ENCODE results near the gene ANKRD12. TPM values are rescaled to one million over a fixed set of nuclear protein-coding genes. Genes with fewer than 3 reads are reported as not detected.
"Not testable (repeated sequence)": the region's sequence is repeated elsewhere in the genome, so short reads cannot be mapped to it uniquely, and the experiment has no call there.

ANKRD12 gene
- 100 to 1,000 TPM in 1 of 3 donors, 10 to 100 TPM in 2; 46.8 to 108 (median 63.6) TPM for total RNA-seq
- long read RNA-seq, donor 1, partial matches to known transcripts: 11 of 56 reads
- long read RNA-seq, donor 1, other reads (novel, unspliced or antisense): 45 of 56 reads
- long read RNA-seq, donor 2, partial matches to known transcripts: 18 of 48 reads
- long read RNA-seq, donor 2, other reads (novel, unspliced or antisense): 30 of 48 reads

DNA sequence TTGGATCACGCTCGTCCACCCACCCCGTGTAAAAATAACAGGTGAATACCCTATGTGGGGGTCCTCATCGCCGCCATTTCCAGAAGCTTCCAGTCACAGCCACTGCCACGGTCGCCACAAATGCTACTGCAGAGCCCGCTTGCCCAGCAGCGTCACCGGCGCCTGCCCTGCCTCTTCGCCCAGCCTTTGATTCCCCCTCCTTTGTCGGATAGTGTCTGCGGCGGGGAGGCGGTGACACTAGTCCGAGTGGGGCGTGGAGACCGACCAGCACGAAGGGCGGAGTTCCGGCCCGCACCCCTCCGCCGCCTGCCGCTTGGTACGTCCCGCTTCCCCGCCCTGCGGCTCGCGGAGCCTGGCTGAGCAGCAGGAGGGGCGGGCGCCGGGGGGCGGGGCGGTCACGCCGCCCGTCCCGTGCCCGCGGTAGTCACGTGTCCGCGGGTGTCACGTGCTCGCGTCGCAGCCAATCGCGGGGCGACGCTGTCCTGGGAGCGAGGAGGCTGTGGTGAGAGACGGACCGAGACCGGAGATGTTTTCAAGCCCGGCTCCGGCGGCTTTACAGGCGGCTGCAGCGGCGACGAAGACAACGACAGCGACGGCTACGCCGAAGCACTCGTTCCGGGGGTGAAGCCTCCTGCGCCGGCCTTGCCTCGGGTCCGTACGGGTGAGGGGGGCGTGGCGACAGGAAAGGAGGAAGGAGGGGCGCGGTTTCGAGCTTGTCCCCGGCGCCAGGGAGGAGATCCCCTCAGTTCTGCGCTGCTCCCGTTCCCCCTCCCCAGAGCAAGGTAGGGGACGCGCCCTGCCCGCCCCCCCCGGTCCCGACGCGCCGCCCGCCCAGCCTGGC, at the start of gene ANKRD12:
TSS of gene ANKRD12 (plus strand) at position 467 of the 841 bp plus-strand sequence. CDS start 45,652 bp downstream, outside the sequence.
- H3K4me1 ChIP-seq (ENCODE audit: low read depth): peaks cover 45% of the 10 kb centered on the region
- peaks cover 13% of the 10 kb centered on the region for H3K36me3 ChIP-seq (ENCODE audit: low read depth)
- ATAC-seq (peak; percentile 94), DNase-seq (peak; percentile 96 to 99 (median 99))
- peak within 1 kb of the TSS; percentile 64 for H3K4me3 ChIP-seq
- intact Hi-C loops (cut with DNase I, micrococcal nuclease): no loop called here
- TF ChIP-seq, protein P1, sequence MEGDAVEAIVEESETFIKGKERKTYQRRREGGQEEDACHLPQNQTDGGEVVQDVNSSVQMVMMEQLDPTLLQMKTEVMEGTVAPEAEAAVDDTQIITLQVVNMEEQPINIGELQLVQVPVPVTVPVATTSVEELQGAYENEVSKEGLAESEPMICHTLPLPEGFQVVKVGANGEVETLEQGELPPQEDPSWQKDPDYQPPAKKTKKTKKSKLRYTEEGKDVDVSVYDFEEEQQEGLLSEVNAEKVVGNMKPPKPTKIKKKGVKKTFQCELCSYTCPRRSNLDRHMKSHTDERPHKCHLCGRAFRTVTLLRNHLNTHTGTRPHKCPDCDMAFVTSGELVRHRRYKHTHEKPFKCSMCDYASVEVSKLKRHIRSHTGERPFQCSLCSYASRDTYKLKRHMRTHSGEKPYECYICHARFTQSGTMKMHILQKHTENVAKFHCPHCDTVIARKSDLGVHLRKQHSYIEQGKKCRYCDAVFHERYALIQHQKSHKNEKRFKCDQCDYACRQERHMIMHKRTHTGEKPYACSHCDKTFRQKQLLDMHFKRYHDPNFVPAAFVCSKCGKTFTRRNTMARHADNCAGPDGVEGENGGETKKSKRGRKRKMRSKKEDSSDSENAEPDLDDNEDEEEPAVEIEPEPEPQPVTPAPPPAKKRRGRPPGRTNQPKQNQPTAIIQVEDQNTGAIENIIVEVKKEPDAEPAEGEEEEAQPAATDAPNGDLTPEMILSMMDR (IDR thresholded peaks at IDR 0.05): no peak
- no peaks in the 10 kb centered on the region for H3K9me3 ChIP-seq

DNA sequence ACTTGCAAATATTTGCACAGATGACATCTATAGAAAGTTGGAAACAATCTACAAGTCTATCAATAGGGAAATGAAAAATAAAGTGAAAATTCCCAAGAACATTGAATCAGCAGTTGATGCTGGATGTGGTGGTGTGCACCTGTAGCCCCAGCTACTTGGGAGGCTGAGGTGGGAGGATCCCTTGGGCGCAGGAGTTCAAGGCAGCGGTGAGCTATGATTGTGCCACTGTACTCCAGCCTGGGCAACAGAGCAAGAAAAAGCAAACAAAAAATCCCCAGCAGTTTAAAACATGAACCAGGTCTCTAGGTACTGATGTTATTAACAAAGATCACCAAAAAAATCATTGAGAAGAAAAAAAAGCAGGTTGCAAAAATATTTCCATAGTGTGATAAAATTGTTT, 49.4 kb upstream of the ANKRD12 start:
- TF ChIP-seq, protein P1 (IDR thresholded peaks at IDR 0.05): no peak

DNA sequence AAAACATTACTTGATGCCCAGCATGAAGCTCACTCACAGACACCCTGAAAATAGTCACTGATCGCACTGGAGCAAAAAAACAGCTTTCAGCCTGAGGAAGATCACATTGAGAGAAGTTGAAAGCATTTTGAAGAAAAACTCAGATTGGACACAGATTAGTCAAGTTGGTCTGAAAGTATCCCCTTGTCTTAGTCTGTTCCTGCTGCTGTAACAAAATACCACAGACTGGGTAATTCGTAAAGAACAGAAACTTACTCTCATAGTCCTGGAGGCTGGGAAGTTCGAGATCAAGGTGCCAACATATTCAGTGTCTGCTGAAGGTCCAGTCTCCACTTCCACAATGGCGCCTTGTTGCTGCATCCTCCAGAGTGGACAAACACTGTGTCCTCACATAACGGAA, 48.3 kb upstream of the ANKRD12 start:
- ATAC-seq (no peak), DNase-seq (no peak)
- Histone ChIP-seq H3K36me3 (ENCODE audit: low read depth) (no peaks in the 10 kb centered on the region), H3K4me3 (no peak overlapping the region), H3K4me1 (ENCODE audit: low read depth) (peaks cover 6% of the 10 kb centered on the region), H3K9me3 (no peaks in the 10 kb centered on the region)
- intact Hi-C loops (cut with DNase I, micrococcal nuclease): no loop called here
- TF ChIP-seq, protein P1 (IDR thresholded peaks at IDR 0.05): no peak

More for the DNA sequence above, 49.4 kb upstream of the ANKRD12 start:
- no peak for DNase-seq
- H3K9me3 ChIP-seq: no peaks in the 10 kb centered on the region
- H3K36me3 ChIP-seq (ENCODE audit: low read depth): no peaks in the 10 kb centered on the region
- intact Hi-C loops (cut with DNase I, micrococcal nuclease): no loop called here
- no peaks in the 10 kb centered on the region for H3K4me1 ChIP-seq (ENCODE audit: low read depth)
- no peak overlapping the region for H3K4me3 ChIP-seq
- ATAC-seq: no peak

DNA sequence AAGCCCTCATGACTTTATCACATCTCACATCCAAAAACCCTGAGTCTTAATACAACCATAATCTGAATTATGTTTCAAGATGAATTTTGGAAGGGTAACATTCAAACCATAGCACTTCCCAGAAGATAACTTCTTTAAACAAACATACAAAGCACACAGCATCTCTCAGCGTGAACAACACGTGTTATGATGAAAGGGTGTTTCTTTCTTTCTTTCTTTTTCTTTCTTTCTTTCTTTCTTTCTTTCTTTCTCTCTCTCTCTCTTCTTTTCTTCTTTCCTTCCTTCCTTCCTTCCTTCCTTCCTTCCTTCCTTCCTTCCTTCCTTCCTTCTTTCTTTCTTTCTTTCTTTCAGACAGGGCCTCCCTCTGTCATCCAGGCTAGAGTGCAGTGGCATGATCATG, 47.9 kb upstream of the ANKRD12 start:
- H3K4me1 ChIP-seq (ENCODE audit: low read depth); intact Hi-C loops (cut with DNase I, micrococcal nuclease); ATAC-seq; H3K36me3 ChIP-seq (ENCODE audit: low read depth); DNase-seq; H3K4me3 ChIP-seq; H3K9me3 ChIP-seq: not testable (repeated sequence)

DNA sequence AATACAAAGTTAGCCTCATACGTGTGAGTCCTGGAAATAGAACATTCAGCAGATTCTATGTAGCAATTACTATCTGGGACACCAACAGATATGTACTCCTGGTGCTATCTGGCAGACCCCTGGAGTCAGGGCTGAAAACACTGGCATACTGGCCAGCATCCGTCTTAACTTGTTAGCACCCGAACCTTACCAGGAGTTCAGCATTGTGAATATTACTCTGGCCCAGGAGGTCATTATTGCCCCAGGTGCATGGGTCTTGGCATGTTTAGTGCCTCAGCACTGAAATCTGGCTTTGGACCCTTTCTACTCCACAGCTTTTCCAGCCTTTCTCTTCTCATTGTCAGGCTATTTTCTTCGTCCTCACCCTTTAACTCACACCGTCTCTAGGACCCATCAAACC, 46.0 kb upstream of the ANKRD12 start:
- Histone ChIP-seq H3K9me3 (no peaks in the 10 kb centered on the region), H3K4me1 (ENCODE audit: low read depth) (peaks cover 7% of the 10 kb centered on the region), H3K36me3 (ENCODE audit: low read depth) (no peaks in the 10 kb centered on the region), H3K4me3 (no peak overlapping the region)
- no peak for ATAC-seq
- DNase-seq: no peak
- intact Hi-C loops (cut with DNase I, micrococcal nuclease): no loop called here
- TF ChIP-seq, protein P1 (IDR thresholded peaks at IDR 0.05): no peak

DNA sequence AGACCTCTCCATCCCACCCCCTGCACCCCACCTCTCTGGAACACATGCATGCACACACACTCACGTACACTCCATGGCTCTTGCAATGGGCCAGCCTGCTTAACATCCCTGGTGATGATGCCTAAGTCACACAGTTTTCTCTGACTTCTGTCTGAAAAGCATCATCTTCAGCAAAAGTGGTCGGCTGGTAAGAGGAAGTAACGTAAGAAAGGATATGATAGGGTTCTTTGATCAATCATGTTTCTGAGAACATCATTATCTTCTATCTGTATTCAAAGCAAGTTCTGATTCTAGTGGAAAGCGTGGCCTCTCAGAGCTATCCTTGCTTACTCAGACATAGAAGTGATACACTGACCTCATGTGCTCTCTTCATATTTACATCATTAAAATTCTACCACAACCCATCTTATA, 45.5 kb upstream of the ANKRD12 start:
- TF ChIP-seq, protein P1 (IDR thresholded peaks at IDR 0.05): no peak
- H3K36me3 ChIP-seq (ENCODE audit: low read depth): no peaks in the 10 kb centered on the region
- no peak overlapping the region for H3K4me3 ChIP-seq
- ATAC-seq (no peak), DNase-seq (no peak)
- intact Hi-C loops (cut with DNase I, micrococcal nuclease): no loop called here
- no peaks in the 10 kb centered on the region for H3K9me3 ChIP-seq
- peaks cover 10% of the 10 kb centered on the region for H3K4me1 ChIP-seq (ENCODE audit: low read depth)

All from mucosa of descending colon (tissue), 3 donors.